ENCODE measurements around the gene LZTS3.
"Not testable (repeated sequence)": the region's sequence is repeated elsewhere in the genome, so short reads cannot be mapped to it uniquely, and the experiment has no call there.

Gene LZTS3

DNA sequence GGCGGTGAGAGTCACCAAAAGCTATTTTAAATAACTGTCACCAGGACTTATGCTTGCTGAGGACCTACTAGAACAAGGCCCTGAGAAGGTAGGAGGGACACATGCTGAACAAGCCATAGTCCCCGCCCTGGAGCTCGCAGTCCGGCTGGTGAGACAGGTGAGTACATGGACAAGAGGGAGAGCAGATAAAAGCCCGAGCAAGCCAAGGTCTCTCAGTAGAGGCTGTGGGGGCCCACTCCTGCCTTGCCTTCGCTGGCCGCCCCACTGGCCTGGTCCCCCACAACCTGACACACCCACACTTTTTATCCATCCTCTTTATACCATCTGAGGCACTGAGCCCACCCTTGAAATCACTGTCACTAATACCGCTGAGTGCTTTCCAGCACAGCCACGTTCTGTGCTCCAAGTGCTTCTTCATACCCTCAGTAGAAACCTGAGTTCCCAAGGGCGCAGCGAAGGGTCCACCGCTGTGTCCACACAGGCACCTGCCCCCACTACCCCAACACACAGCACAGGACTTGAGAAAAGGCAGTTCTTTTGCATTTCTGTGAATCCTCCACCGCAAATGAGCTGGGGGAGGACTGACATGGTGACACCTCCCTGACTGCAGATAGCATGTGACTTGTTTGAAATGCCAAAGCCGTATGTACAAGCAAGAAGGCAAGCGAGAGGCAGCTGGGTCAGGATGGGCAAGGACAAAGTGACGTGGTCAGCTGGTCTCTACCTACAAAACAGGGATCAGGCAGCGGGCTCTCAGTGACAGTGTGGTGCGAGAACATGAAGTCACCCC is 19.1 kb upstream of the LZTS3 start:
- FAIRE-seq = no peak

DNA sequence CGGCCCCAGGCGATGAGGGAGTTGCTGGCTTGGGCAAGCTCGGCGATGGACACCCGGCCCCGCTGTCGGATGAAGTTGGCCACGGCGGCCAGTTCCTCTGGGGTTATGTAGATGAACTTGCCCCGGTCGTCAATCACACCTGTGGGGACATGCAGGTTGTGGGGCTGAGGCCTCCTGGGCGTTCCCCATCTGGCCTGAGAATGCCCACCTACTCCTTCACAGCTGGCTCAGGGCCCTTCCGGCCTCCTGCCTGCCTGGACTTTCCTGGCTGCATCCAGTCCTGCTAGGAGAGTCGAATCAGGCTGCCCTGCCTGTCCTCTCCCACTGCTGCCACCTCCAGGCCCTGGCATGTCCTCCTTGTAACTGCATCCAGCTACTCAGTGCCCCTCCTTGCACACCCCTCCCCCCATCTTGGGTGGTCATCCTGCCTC is 17.3 kb upstream of the LZTS3 start:
- no peak for FAIRE-seq

DNA sequence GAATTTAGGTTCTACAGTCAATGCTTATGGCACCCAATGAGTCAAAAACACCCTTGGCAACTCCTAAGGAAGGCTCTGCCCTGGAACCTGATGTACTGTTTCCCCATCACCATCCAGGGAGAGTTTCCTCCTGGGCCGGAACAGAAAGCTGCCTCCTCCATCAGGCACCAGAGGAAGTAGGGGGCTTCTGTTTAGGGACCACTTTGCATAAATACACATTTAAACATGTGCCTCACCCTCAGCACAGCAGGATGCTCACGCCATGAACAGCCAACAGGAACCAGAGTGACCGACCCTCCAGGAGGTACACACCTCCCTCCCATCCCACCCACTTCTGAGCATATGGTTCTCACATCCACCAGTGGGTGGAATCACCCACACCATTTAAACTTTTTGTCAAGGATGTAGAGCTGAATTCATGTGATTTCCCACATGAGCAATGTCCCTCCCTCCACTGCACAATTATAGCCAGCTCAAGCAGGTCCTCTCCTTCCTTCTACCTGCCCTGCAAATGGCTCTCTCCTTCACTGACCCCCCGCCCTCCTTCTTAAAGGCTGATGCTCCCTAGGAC is 16.3 kb upstream of the LZTS3 start:
- no peak for FAIRE-seq

DNA sequence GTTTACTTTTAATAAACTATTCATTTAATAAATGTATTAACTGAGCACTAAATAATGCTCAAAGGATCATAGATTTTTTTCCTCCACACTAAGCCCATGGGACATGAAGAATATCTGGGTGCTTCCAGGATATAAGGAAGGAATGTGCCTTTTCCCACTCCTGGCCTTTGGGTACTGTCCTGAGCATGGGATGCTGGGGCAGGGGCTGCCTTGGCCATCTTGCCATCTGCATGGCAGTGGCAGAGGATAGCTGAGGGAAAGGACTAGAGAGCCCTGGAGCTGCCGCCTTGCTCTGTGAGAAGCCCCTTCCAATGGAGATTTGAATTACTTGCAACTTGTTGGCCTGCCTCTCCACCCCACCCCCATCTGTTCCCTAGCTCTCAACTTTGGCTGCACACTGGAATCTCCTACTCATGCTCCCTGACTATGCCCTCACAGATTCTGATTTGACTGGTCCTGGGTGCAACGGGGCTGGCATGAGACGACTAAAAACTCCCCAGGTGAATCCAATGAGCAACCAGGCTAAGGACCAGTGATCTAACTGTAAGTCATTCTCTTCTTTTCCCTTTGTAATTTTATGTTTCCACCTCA is 15.6 kb upstream of the LZTS3 start:
- no peak for FAIRE-seq

DNA sequence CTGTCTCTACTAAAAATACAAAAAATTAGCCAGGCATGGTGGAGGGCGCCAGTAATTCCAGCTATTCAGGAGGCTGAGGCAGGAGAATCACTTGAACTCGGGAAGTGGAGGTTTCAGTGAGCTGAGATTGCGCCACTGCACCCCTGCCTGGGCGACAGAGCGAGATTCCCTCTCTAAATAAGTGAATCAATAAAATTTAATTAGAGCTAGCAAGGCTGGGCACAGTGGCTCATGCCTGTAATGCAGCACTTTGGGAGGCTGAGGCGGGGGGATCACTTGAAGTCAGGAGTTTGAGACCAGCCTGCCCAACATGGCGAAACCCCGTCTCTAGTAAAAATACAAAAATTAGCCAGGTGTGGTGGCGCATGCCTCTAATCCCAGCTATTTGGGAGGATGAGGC is 14.5 kb upstream of the LZTS3 start:
- not testable (repeated sequence) for FAIRE-seq

DNA sequence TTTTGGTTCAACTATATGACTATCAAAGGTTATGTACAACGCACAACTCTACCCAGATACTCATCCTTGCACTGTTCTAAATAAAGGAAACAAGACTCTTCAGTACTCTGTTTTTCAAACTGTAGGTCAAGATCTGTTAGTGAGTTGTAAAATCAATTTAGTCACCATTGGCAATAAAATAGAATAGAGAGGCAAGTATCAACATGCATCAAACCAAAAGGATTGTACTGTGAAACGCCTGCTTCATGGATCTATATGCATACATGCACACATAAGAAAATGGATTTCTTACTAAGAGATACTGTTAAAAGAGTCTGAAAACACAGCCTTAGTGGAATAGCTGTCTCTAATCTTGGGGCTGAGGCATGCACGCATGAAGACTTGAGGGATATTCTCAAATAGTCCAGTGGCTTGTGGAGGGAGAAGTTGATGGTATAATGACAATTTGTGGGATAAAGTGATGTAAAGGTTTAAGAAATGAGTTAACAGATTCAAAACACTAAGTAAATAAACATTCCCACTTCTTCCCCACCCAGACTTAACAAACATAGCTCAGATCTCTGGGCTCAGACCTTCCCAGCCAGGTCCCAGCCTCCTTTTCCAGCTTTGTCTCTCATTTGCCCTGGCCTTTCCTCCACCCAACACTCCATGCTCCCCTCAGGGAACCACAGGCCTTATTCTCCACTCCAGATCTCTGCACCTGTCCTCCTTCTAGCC is 10.7 kb upstream of the LZTS3 start:
- FAIRE-seq = no peak

DNA sequence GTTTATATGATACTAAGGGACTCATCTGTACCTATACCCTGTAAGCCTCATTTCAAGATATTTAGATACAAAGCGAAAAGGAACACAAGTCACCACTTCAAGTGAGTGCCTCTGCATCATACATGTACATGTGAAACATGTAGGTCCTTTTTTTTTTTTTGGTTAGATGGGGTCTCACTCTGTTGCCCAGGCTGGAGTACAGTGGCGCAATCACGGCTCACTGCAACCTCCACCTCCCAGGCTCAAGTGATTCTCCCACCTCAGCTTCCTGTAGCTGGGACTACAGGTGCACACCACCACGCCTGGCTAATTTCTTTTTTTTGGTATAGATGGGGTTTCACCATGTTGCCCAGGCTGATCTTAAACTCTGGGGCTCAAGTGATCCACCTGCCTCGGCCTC is 9.1 kb upstream of the LZTS3 start:
- FAIRE-seq = not testable (repeated sequence)

DNA sequence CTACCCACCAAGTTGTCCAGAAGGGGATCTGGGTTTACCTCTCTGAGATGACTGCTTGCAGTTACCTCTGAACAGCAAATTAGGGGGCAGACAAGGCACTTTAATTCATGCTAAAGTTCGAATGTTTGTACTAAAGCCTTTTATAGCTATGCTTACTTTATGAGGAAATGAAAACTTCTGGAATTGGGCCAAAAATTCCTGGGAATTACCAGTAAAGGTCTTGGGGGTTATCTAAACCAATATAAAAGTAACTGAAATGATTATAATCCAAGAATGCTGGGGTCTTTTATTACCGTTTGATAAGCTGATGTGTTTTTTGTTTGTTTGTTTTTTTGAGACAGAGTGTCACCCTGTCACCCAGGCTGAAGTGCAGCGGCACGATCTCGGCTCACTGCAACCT is 7.9 kb upstream of the LZTS3 start:
- no peak for FAIRE-seq

DNA sequence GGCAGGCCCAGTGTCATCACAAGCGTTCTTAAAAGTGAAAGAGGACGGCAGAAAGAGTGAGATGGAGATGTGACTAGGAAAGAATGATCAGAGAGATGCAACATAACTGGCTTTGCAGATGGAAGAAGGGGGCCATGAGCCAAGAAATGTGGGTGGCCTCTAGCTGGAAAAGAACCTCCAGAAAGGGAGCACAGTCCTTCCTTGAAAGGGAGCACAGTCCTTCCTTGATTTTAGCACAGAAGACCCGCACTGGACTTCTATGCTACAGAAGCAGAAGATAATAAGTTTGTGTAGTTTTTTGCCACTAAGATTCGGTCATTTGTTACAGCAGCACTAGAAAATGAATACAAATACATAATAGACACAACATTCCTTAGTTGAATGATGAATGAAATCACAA is 7.0 kb upstream of the LZTS3 start:
- no peak for FAIRE-seq

DNA sequence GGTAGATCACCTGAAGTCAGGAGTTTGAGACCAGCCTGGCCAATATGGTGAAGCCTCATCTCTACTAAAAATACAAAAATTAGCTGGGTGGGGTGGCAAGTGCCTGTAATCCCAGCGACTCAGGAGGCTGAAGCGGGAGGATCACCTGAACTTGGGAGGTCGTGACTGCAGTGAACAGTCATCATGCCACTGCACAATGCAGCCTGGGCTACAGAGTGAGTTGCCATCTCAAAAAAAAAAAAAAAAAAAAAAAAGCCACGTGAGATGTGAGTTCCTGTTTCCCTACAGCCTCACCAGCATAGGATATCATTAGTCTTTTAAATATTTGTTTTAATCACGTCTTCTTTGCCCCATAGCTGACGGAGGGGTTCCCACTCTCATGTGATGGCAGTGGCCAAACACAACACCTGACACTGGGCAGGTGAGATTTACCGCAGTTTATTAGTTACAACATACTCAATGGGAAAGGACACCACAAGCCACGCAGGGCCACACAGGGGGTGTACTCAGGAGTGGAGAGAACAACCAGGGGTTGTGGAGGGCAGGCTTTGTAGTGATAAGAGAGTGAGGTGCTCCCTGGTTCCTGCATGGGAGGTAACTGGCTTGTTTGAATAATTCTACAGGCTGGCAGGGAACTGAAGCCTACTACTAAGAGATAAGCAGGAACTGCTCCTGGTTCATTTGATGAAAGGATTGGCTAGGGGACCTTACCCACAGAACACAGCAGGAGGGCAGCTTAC is 4.6 kb upstream of the LZTS3 start:
- no peak for FAIRE-seq

DNA sequence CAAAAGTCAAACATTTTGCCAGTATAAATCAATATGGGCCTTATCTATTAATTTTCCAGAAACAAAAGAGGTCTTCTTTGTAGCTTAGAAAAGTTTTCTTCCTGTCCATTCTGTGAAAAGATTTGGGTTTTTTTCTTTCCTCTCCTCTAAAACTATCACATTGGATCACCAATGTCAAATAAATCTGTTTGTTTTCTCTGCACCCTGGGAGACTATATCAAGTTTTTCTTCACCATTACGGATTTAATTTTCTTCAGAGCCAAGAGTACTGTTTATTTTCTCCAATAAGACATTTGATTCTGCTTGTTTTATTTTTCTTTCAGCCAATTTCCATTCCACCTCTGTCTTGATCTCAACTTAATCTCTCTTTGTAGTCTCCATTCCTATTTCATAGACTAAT is 1.9 kb upstream of the LZTS3 start:
- no peak for FAIRE-seq

DNA sequence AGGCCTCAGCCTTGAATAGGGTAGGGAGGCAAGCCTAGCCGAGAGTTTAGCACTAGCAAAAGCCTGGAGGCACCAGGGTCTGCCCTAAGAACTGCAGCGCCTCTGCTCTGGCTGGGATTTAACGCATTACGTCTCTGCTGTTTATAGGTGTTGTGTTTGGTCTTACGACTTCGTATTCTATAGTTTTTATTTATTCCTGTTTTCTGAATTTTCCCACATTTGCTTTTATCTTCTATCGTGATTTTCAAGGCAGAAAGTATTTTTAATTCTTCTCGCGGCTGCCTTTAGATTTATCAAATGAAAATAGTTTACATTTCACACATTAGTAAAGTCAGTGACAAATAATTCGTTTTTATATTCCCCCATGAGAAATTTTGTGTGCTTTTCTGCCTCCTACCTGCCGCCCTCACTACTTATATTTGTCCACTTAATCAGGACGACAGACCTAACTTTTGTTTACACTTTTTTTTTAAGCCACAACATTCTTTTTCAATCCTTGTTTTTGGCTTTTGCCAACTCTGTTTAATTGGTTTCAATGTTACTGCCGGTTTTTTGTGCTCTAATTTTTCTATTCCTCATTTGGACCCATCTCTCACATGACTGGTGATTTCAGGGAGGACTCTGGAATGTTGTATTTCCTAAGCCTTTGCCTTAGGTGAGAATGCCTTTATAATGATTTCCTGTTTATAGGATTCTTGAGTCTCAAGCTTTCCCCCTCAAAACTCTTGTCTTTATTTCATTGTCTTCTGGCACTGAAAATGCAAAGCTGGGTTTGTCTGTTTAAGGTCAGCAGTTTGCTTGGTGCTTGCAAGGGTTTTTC is 1.3 kb upstream of the LZTS3 start:
- FAIRE-seq = no peak

DNA sequence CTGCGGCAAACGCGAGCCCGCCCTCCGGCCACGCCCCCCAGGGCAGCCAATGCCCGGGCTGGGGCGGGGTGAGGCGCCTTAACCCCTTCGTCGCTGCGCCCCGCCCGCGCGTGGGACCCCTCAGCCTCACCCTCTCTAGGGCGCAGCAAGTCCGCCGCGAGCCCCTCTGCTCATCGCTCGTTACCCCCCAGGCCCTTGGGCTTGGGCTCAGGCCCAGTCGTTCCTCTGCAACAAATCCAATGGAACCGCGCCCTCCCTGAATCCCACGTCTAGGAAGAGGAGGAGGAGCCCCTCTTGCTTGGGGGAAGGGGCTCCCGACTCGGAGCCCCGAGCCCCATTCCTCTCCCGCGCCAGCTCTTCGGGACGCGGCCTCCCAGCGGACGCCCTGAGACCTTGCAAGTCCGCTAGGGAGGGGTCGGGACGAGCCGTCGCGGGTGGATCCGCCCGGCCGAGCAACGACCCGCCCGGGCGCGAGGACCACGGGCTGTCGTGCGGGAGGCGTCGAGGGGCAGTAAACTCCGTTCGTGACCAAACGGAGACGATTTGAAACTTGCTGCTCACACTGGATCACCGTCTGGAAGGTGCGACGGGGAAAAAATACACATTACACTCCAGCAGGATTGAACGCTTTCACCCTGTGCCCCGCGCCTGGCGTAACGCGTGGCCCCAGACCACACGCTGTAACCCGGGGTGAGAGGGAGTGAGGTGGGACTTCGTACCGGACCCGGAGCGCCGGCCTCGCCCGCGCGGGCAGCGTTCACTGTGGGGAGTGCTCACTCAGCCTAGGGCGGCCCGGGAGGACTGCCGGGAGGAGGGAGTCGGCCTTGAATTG is 477 bp upstream of the LZTS3 start:
- FAIRE-seq = no peak

DNA sequence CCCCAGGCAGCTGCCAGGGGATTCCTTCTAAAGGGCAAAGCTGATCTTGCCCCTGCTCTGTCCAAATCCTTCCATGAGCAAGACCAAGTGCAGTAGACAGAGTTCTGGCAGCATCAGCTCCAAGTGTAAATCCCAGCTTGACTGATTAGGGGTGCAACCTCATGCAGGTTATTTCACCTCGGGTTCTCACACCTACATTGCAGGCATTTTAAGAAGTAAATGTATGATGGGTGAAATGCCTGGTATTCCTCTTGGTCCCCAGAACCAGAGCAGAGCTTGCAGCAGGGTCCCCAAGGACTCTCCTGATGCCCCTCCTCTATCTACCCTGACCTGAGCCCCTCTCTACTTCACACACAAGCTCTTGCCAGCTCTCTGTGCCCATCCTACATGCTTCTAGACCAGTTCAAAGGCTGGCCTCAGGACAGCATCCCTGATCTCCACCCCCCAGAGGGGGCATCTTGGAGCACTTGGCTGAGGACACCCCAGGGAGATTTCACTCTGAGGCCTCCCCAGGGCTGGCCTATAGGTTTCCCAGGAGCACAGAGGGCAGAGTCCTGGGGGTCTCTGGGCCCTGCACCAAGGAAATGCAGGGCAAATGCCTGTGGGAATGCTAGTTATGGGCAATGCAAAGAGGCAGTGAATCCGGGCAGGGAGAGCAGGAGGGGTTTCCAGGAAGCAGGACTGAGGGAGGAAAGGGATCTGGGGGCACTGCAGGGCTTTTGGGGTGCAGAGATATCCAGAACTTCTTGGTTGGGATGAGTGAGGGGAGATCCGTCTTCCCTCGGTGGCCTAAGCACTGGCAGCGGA is 1.0 kb downstream of the LZTS3 start:
- no peak for FAIRE-seq

DNA sequence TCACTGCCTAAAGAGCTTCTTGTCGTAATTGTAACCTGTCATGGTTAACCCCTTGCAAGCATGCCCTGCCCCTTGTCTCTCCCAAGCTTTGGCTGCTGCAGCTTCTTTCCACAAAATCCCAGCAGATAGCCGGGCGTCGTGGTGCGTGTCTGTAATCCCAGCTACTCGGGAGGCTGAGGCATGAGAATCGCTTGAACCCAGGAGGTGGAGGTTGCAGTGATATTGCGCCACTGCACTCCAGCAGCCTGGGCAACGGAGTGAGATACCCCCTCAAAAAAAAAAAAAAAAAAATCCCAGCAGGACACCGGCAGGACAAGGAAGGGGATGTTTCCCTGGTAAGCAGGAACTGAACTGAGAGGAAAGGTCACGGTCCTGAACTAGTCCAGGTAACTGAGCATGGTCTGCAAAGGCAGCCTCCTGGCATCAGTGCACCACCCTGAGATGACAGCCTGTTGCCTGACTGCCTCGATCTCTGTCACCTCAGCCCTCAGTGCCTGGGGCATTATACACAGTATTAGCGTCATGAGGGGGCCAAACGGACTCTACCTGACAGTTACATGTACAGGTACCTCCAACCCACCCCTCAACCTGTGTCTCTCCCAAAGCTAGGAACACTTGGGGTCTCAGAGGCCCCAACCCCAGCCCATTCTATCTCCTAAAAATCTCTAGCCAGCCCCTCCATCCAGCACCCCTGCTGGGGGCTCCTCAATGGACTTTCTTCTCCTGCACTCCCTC is 1.8 kb downstream of the LZTS3 start:
- no peak for FAIRE-seq

DNA sequence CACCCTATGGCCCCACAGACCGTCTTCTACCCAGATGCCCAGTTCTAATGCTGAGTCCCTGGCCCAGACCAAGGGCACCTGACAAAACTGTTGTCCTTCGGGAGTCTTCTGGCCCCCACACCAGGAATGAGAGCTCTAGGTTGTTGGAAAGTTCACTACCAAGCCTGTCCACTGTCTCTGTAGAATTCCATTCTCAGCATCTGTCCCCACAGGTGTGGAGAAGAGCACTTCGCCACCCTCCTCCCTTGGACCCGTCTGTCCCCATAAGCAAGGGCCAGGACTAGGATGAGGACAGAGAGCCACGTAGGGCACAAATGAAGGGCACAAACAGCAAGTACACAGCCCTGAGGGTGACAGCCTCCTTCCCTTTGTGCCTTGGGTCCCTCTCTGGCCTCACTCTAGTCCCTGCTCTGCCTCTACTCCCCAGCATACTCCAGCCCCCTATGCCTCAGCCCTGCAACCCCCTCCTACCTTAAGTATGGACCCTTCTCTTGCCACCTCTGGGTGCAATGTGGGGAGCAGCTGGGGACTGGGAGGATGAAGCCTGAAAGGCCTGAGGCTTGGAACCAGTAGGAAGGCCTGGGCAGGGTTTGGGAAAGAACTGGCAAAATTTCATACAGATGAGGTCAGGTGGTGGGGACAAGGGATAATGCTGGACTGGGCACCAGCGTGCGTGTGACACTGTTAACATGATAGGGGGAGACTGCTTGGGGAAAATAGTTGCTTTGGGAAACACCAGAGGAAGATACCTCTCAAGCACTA is 4.3 kb downstream of the LZTS3 start:
- no peak for FAIRE-seq

DNA sequence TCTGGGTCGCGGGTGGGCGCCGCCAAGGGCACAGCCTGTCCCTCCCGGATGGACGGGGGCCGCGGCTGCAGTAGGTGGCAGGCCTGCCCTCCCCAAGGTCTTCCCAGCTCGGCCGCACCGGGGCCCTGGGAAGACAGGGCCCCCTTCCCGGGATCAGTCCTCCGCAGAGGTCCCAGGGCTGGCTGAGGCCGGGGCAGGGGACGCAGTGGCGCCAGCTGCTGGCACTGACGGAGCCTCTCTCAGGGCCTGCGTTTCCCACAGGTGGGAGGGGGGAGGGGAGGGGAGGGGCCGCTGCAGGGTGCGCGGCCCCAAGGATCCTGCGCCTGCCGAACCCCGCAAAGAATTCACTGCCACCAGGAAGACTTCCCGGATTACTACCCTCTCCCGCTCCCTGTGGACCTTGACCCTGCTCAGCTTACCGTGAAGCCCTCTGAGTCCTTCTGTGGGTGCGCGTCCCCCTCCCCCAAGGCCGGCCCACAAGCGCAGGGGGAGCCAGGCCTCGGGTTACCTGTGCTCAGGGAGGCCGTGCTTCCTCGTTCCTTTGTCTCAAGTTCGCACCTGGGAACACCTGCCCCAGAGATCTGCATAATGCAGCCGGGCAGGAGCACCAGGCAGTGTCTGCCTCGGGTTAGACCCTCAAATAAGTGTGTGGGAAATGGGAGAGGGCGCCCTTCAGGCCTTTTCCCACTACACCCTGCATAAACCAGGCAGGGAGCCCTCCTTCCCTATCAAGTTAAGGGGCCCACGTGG is 5.1 kb downstream of the LZTS3 start:
- no peak for FAIRE-seq

DNA sequence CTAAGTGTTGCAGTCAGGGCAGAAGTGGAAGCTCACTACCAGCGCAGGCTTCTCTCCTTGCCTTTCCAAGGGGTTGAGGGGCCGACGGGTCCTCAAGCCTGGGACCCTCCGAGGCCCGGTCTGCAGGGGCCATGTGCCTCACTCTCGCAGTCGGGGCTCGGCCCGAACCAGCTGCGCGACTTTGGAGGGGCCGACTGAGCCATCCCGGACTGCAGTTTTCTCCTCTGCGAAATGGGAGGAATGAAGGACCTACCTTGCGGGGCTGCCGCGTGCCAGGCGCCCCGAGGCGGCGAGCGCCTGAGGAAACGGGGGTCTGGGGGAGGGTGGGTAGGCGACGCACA is 5.6 kb downstream of the LZTS3 start:
- FAIRE-seq = no peak

Measured in colon (tissue), 2 donors.